CD4-positive, alpha-beta memory T cell (primary cell): ENCODE results near the gene NETO2. TPM values are rescaled to one million over a fixed set of nuclear protein-coding genes. Genes with fewer than 3 reads are reported as not detected.

Experiments used
- CTCF ChIA-PET: fragments of 350-600 bp; sonication (Branson Sonifier 250); formaldehyde crosslinking; loops from one replicate; lab custom pipeline; 2021; ENCODE audit warnings: inconsistent platforms; ENCODE audit not compliant: partially characterized antibody; lab: Charles Lee
- POLR2A ChIA-PET: fragments of 350-600 bp; sonication (Branson Sonifier 250); formaldehyde crosslinking; loops from one replicate; lab custom pipeline; 2021; ENCODE audit not compliant: partially characterized antibody; lab: Charles Lee
- DNase-seq, 5 donors: peaks; one replicate each; pipeline versions ENCODE4 v3.0.0 to v3.0.0-alpha.2; 2020 to 2022; ENCODE audit warnings: mixed read lengths in 1 of 5
- H3K27ac ChIP-seq: one replicate; pipeline ENCODE4 v1.7.0; 2013; ENCODE audit warnings: low read depth, low read length
- H3K27me3 ChIP-seq: 2 replicates; pipeline ENCODE4 v1.7.0; 2013; ENCODE audit warnings: mild to moderate bottlenecking, low read length, moderate library complexity; ENCODE audit not compliant: insufficient read depth
- H3K36me3 ChIP-seq: 2 replicates; pipeline ENCODE4 v1.7.0; 2013; ENCODE audit warnings: mild to moderate bottlenecking, low read length, moderate library complexity; ENCODE audit not compliant: insufficient read depth
- H3K4me1 ChIP-seq: 2 replicates; pipeline ENCODE4 v1.7.0; 2013; ENCODE audit warnings: mild to moderate bottlenecking, low read length, moderate library complexity; ENCODE audit not compliant: insufficient read depth
- H3K4me3 ChIP-seq, 2 donors: one replicate each; pipeline ENCODE4 v1.7.0; 2013; ENCODE audit warnings: low read length in 2 of 2, mild to moderate bottlenecking in 1 of 2
- H3K9me3 ChIP-seq, 2 donors: one replicate each; pipeline ENCODE4 v1.7.0; 2013; ENCODE audit warnings: low read length in 2 of 2, control low read depth in 1 of 2; ENCODE audit not compliant: control insufficient read depth in 1 of 2
- H3K27ac Mint-ChIP-seq, 7 donors: one replicate each; pipeline ENCODE4 v1.8.0; 2020 to 2021; ENCODE audit warnings: mixed read lengths in 7 of 7, mild to moderate bottlenecking in 6 of 7, inconsistent platforms in 3 of 7, moderate library complexity in 3 of 7
- H3K27me3 Mint-ChIP-seq, 2 donors: one replicate each; pipeline ENCODE4 v1.8.0; 2020 to 2021; ENCODE audit warnings: mixed read lengths in 2 of 2
- H3K36me3 Mint-ChIP-seq, 2 donors: one replicate each; pipeline ENCODE4 v1.8.0; 2020 to 2021; ENCODE audit warnings: mixed read lengths in 2 of 2, inconsistent platforms in 1 of 2, mild to moderate bottlenecking in 1 of 2
- H3K4me1 Mint-ChIP-seq, 4 donors: one replicate each; pipeline ENCODE4 v1.8.0; 2020 to 2021; ENCODE audit warnings: mixed read lengths in 4 of 4, mild to moderate bottlenecking in 1 of 4
- H3K4me3 Mint-ChIP-seq, 8 donors: one replicate each; pipeline ENCODE4 v1.8.0; 2020 to 2021; ENCODE audit warnings: mixed read lengths in 8 of 8, mild to moderate bottlenecking in 7 of 8, moderate library complexity in 6 of 8, inconsistent platforms in 3 of 8
- H3K9me3 Mint-ChIP-seq, 8 donors: one replicate each; pipeline ENCODE4 v1.8.0; 2020 to 2021; ENCODE audit warnings: mixed read lengths in 8 of 8, mild to moderate bottlenecking in 5 of 8, inconsistent platforms in 3 of 8, moderate library complexity in 1 of 8
- intact Hi-C: fragments of 100-400 bp; cut with micrococcal nuclease; formaldehyde crosslinking; loops from one replicate; pipeline ENCODE4 v1.15.1; 2023
- polyA plus RNA-seq, 2 donors: library from polyadenylated mRNA; unstranded; fragments of 300-500 nt; fragmentation: Illumina TruSeq; gene quantifications; one replicate each; pipeline ENCODE4 v1.2.3, GENCODE V29; 2021
- total RNA-seq, 2 experiments: library from RNA; stranded (reverse); gene quantifications; one replicate each; pipeline ENCODE4 v1.2.3, GENCODE V29; 2021

NETO2 gene
- total and polyA plus RNA-seq, 4 experiments from 2014 or later = 3.0 to 5.1 (median 4.1) TPM

DNA sequence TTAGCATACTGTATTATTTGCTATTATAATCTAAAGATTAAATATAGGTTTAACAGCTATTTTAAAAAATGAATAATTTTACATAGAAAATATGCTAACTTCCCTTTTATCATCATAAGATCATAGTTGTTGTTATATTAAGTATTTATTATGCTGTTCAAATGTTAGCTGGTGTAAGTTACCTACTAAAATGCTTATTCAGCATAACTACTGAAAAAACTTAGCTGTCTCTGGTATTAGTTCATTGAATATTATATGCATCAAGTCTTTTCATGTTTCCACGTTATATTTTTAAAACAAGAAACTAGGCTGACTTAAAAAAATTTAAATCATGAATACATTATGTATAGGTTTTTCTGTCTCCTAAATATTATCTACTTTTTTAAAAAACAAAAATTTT is 62.6 kb downstream of the NETO2 start:
- H3K4me1 Mint-ChIP-seq = no peaks in the 10 kb centered on the region
- Histone ChIP-seq H3K4me1 (no peaks in the 10 kb centered on the region), H3K27ac (no peak overlapping the region), H3K9me3 (no peaks in the 10 kb centered on the region), H3K4me3 (no peak overlapping the region), H3K36me3 (no peaks in the 10 kb centered on the region), H3K27me3 (no peaks in the 10 kb centered on the region)
- H3K4me3 Mint-ChIP-seq = no peak overlapping the region
- H3K27me3 Mint-ChIP-seq = no peaks in the 10 kb centered on the region
- no peaks in the 10 kb centered on the region for H3K9me3 Mint-ChIP-seq
- DNase-seq = no peak
- no peaks in the 10 kb centered on the region for H3K36me3 Mint-ChIP-seq
- ChIA-PET CTCF (interaction anchor here (1.3 kb wide), 1 partner anchor 43 kb away, joined by 6 read pairs; no protein-coding TSS in a partner anchor), POLR2A (no interaction called here)
- intact Hi-C loops = no loop called here
- no peak overlapping the region for H3K27ac Mint-ChIP-seq

DNA sequence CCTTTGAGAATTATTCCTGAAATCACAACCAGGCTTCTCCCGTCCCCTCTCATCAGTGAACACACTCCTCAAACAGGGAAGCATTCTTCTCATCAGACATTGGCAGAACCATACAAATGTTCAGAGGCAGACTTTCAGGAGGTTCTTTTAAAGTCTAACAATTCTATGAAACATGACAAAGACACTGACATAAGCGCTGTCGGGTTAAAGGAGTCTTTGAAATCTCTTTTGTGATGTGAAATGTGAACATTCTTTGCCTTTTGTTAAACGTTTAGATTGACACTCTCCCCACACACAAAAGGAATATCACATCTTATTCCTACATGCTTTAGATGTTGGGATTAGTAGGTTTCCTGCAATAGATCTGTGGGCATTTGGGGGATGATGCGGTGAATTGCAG is 63.9 kb downstream of the NETO2 start:
- Histone ChIP-seq H3K27ac (no peak overlapping the region), H3K4me1 (no peaks in the 10 kb centered on the region), H3K36me3 (no peaks in the 10 kb centered on the region), H3K9me3 (no peaks in the 10 kb centered on the region), H3K4me3 (no peak overlapping the region), H3K27me3 (no peaks in the 10 kb centered on the region)
- intact Hi-C loops = no loop called here
- Mint-ChIP-seq H3K9me3 (no peaks in the 10 kb centered on the region), H3K4me3 (no peak overlapping the region), H3K4me1 (no peaks in the 10 kb centered on the region), H3K27me3 (no peaks in the 10 kb centered on the region), H3K36me3 (no peaks in the 10 kb centered on the region), H3K27ac (no peak overlapping the region)
- ChIA-PET POLR2A (no interaction called here), CTCF (no interaction called here)
- no peak for DNase-seq

DNA sequence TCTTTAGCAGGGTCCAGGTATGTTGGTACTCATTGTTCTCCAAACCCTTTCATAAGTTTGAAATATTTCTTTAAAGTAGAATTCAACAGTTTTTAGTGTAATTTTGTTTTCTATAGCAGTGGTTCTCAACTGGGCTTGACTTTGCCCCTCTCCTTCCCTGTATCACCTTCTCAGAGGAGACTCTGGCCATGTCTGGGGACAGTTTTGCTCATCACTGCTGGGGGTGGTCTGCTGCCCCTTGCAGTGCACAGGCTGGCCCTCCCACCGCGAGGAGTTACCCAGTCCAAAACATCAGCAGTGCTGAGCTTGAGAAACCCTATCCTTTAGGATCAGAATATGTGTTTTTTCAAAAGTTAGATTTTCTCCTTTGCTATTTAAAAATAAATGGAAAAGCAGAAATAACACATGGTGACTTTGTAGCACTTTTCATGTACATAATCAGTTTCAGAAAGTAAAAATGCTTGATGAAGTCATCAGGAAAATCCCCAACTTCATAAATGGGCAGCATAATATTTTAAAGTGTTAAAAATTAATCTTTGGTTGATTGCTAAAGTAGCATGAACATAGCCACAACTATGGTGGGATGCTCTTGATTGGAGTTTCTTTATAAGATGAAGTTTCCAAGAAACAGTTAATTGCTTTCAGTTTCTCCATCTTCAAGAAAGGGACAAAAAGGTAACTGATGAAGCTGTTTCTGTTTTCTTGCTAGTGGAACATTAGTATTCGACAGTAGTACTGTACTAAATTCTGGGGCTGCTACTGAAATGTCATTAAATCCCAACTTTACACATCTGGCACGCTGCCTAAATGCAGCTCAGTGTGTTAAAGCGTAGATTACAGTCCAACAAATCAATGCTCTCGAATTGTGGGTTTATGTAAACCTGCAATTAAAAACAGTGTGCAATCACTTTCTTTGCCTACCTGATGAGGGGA is 70.3 kb downstream of the NETO2 start:
- no peak overlapping the region for H3K27ac ChIP-seq
- no peaks in the 10 kb centered on the region for H3K36me3 ChIP-seq
- ChIA-PET CTCF (interaction anchor here (1.2 kb wide), 1 partner anchor 9 kb away, joined by 3 read pairs; no protein-coding TSS in a partner anchor), POLR2A (no interaction called here)
- no peak for DNase-seq
- H3K4me1 ChIP-seq = no peaks in the 10 kb centered on the region
- Mint-ChIP-seq H3K9me3 (peaks cover 0 to 9% (median 0%) of the 10 kb centered on the region in 8 donors), H3K27ac (no peak overlapping the region), H3K27me3 (no peaks in the 10 kb centered on the region), H3K4me3 (no peak overlapping the region), H3K36me3 (no peaks in the 10 kb centered on the region), H3K4me1 (peaks cover 0 to 5% (median 4%) of the 10 kb centered on the region in 4 donors)
- no peak overlapping the region for H3K4me3 ChIP-seq
- H3K9me3 ChIP-seq = no peaks in the 10 kb centered on the region
- intact Hi-C loops = no loop called here
- H3K27me3 ChIP-seq = no peaks in the 10 kb centered on the region

DNA sequence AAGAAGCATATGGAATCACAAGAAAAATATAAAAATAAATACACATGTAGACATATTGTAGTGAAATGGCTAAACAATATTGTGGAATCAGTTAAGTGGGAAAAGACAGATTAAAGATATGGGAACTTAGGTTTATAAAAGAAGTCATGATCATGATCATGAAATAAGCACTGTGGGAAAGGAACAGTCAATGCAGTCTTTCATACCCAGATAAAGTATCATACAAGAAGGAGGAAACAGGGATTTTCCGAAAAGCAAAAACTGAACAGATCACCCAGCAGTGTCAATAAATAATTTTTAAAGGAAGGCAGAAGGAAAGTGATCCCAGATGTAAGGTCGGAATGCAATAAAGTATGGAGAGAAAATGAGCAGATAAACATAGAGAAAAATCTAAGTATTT is 71.6 kb downstream of the NETO2 start:
- Mint-ChIP-seq H3K4me1 (peaks cover 0 to 7% (median 4%) of the 10 kb centered on the region in 4 donors), H3K27ac (no peak overlapping the region), H3K36me3 (no peaks in the 10 kb centered on the region), H3K4me3 (no peak overlapping the region), H3K9me3 (peaks cover 0 to 9% (median 0%) of the 10 kb centered on the region in 8 donors), H3K27me3 (no peaks in the 10 kb centered on the region)
- Histone ChIP-seq H3K27me3 (no peaks in the 10 kb centered on the region), H3K4me1 (no peaks in the 10 kb centered on the region), H3K9me3 (no peaks in the 10 kb centered on the region), H3K27ac (no peak overlapping the region), H3K4me3 (no peak overlapping the region), H3K36me3 (no peaks in the 10 kb centered on the region)
- ChIA-PET CTCF (no interaction called here), POLR2A (no interaction called here)
- DNase-seq = no peak
- intact Hi-C loops = no loop called here

DNA sequence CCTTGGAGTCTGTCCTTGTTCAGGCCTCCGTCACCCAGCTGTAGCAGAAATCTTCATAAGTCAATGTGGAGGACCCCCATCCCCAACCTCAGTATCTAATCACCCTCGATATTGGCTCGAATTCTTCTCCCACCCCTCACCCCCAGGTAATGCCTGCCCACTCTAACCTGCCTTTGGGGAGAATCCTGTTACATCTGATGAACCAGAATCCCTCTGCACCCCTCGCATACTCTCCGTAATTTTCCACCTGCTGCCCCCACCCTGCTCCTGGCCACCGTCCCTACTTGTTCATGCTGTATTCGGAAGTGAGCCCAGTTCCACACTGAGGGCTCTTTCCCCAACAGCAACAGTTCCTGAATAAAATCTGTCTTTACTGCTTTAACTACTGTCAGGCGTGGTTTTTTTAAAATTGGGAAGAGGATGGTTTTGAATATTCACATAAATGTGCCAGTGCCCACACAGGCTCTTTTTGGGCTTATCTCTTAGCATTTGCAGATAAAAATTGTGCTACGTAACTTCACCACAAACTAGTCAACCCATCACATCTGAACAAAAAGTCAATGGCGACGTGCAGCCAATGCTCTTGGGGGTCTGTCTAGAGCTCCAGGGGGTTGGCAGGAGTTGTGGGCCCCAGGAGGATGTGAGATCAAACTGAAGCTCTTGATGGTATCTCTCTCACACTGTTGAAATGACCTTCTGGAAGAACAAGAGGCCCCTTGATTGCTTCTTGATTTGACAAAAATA is 73.7 kb downstream of the NETO2 start:
- Histone ChIP-seq H3K9me3 (no peaks in the 10 kb centered on the region), H3K27me3 (no peaks in the 10 kb centered on the region), H3K27ac (no peak overlapping the region), H3K36me3 (no peaks in the 10 kb centered on the region), H3K4me1 (no peaks in the 10 kb centered on the region), H3K4me3 (no peak overlapping the region)
- CTCF ChIA-PET = no interaction called here
- POLR2A ChIA-PET = no interaction called here
- intact Hi-C loops = no loop called here
- Mint-ChIP-seq H3K4me3 (no peak overlapping the region), H3K4me1 (peaks cover 0 to 7% (median 4%) of the 10 kb centered on the region in 4 donors), H3K27ac (no peak overlapping the region), H3K27me3 (no peaks in the 10 kb centered on the region), H3K9me3 (peaks cover 0 to 9% (median 0%) of the 10 kb centered on the region in 8 donors), H3K36me3 (no peaks in the 10 kb centered on the region)
- no peak for DNase-seq

DNA sequence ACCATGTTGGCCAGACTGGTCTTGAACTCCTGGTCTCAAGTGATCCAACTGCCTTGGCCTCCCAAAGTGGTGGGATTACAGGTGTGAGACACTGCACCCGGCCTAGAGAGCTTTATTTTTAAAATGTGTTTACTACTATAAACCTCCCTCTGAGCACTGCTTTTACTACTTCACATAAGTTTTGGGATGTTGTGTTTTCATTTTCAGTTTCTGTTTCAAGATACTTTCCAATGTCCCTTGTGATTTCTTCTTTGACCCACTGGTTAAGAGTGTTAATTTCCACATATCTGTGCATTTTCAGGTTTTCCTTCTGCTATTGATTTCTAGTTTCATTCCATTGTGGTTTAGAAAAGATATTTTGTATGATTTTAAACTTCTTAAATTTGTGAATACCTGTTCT is 74.4 kb downstream of the NETO2 start:
- ChIA-PET POLR2A (no interaction called here), CTCF (interaction anchor here (1.1 kb wide), 1 partner anchor 32 kb away, joined by 3 read pairs; no protein-coding TSS in a partner anchor)
- H3K27ac Mint-ChIP-seq = peak overlapping the region in 3 of 7 donors; percentile 5 to 64 (median 50)
- no peak overlapping the region for H3K4me3 Mint-ChIP-seq
- no peaks in the 10 kb centered on the region for H3K27me3 ChIP-seq
- intact Hi-C loops = no loop called here
- no peak overlapping the region for H3K4me3 ChIP-seq
- no peaks in the 10 kb centered on the region for H3K36me3 Mint-ChIP-seq
- H3K36me3 ChIP-seq = no peaks in the 10 kb centered on the region
- peaks cover 0 to 9% (median 0%) of the 10 kb centered on the region in 8 donors for H3K9me3 Mint-ChIP-seq
- no peaks in the 10 kb centered on the region for H3K27me3 Mint-ChIP-seq
- H3K4me1 Mint-ChIP-seq = peaks cover 0 to 7% (median 4%) of the 10 kb centered on the region in 4 donors
- H3K27ac ChIP-seq = no peak overlapping the region
- H3K9me3 ChIP-seq = no peaks in the 10 kb centered on the region
- no peak for DNase-seq
- no peaks in the 10 kb centered on the region for H3K4me1 ChIP-seq

DNA sequence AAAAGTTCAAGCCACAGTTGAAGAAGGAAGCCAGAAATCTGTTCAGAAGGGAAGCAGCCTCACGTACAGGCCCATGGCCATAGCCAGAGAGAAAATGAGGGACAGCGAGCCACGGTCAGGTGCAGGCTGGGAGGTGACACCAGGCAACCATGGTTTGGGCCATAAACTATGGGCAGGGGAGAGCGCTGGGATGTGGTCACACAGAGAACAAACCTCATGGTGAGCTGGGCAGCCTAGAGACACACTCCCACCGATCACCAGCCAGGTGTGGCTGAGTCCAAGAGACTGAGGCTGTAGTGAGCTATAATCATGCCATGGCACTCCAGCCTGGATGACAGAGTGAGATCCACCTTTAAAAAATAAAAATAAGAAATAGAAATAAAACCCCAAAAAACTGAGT is 76.5 kb downstream of the NETO2 start:
- Mint-ChIP-seq H3K36me3 (no peaks in the 10 kb centered on the region), H3K27ac (no peak overlapping the region), H3K4me3 (no peak overlapping the region), H3K9me3 (peaks cover 0 to 8% (median under 1%) of the 10 kb centered on the region in 8 donors), H3K27me3 (no peaks in the 10 kb centered on the region), H3K4me1 (peaks cover 0 to 7% (median 4%) of the 10 kb centered on the region in 4 donors)
- Histone ChIP-seq H3K27ac (no peak overlapping the region), H3K36me3 (no peaks in the 10 kb centered on the region), H3K9me3 (no peaks in the 10 kb centered on the region), H3K27me3 (no peaks in the 10 kb centered on the region), H3K4me1 (no peaks in the 10 kb centered on the region), H3K4me3 (no peak overlapping the region)
- intact Hi-C loops = no loop called here
- no peak for DNase-seq
- ChIA-PET CTCF (no interaction called here), POLR2A (no interaction called here)
